ENCODE data around the gene SHH. TPM values are rescaled to one million over a fixed set of nuclear protein-coding genes. Genes with fewer than 3 reads are reported as not detected.
A peak's percentile ranks its signal among the peaks of the same experiment; 100 is the strongest.

SHH gene
- total and polyA plus RNA-seq, 2 of the 13 experiments (the other 11 are each of a cell fraction or from before 2014, with no cell fraction given), result 1.9 to 3.4 TPM

GRCh38 chr7:155800741-155801267 lies 11.5 kb downstream of the SHH start (continued):
- TF ChIP-seq, protein P1, sequence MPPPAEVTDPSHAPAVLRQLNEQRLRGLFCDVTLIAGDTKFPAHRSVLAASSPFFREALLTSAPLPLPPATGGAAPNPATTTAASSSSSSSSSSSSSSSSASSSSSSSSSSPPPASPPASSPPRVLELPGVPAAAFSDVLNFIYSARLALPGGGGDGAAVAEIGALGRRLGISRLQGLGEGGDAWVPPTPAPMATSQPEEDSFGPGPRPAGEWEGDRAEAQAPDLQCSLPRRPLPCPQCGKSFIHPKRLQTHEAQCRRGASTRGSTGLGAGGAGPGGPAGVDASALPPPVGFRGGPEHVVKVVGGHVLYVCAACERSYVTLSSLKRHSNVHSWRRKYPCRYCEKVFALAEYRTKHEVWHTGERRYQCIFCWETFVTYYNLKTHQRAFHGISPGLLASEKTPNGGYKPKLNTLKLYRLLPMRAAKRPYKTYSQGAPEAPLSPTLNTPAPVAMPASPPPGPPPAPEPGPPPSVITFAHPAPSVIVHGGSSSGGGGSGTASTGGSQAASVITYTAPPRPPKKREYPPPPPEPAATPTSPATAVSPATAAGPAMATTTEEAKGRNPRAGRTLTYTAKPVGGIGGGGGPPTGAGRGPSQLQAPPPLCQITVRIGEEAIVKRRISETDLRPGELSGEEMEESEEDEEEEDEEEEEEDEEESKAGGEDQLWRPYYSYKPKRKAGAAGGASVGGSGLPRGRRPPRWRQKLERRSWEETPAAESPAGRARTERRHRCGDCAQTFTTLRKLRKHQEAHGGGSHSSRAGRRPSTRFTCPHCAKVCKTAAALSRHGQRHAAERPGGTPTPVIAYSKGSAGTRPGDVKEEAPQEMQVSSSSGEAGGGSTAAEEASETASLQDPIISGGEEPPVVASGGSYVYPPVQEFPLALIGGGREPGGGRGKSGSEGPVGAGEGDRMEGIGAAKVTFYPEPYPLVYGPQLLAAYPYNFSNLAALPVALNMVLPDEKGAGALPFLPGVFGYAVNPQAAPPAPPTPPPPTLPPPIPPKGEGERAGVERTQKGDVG (CRISPR knock-in tag; IDR thresholded peaks at IDR 0.05; ENCODE audit: borderline replicate concordance), result peak; percentile 66; the same call in 1 of the 2 replicates
- TF ChIP-seq CHD4 (IDR thresholded peaks at IDR 0.05; ENCODE audit: borderline replicate concordance, low read length) (no peak), FOXA3 (CRISPR knock-in tag; IDR thresholded peaks at IDR 0.05) (peak; percentile 41; the same call in 1 of the 2 replicates), MED13 (CRISPR knock-in tag; IDR thresholded peaks at IDR 0.05) (no peak), CREBL2 (CRISPR knock-in tag; IDR thresholded peaks at IDR 0.05; ENCODE audit: borderline replicate concordance) (no peak), REL (CRISPR knock-in tag; conservative IDR thresholded peaks at IDR 0.05) (no peak), RARA (CRISPR knock-in tag; IDR thresholded peaks at IDR 0.05) (peak; percentile 44; the same call in 1 of the 2 replicates), MTA1 (CRISPR knock-in tag; IDR thresholded peaks at IDR 0.05; ENCODE audit: borderline replicate concordance) (peak; percentile 43; the same call in 1 of the 2 replicates), DNMT1 (CRISPR knock-in tag; IDR thresholded peaks at IDR 0.05) (no peak), ZNF232 (CRISPR knock-in tag; IDR thresholded peaks at IDR 0.05; ENCODE audit: borderline replicate concordance) (no peak), ZNF883 (CRISPR knock-in tag; IDR thresholded peaks at IDR 0.05; ENCODE audit: not compliant biosample characterization) (no peak), ZNF225 (CRISPR knock-in tag; IDR thresholded peaks at IDR 0.05) (no peak)
- TF ChIP-seq, protein P2, sequence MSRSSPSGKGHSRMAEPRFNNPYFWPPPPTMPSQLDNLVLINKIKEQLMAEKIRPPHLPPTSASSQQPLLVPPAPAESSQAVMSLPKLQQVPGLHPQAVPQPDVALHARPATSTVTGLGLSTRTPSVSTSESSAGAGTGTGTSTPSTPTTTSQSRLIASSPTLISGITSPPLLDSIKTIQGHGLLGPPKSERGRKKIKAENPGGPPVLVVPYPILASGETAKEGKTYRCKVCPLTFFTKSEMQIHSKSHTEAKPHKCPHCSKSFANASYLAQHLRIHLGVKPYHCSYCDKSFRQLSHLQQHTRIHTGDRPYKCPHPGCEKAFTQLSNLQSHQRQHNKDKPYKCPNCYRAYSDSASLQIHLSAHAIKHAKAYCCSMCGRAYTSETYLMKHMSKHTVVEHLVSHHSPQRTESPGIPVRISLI (CRISPR knock-in tag; IDR thresholded peaks at IDR 0.05; ENCODE audit: borderline replicate concordance), result no peak
- TF ChIP-seq, protein P3, sequence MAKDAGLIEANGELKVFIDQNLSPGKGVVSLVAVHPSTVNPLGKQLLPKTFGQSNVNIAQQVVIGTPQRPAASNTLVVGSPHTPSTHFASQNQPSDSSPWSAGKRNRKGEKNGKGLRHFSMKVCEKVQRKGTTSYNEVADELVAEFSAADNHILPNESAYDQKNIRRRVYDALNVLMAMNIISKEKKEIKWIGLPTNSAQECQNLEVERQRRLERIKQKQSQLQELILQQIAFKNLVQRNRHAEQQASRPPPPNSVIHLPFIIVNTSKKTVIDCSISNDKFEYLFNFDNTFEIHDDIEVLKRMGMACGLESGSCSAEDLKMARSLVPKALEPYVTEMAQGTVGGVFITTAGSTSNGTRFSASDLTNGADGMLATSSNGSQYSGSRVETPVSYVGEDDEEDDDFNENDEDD (CRISPR knock-in tag; IDR thresholded peaks at IDR 0.05; ENCODE audit: borderline replicate concordance), result peak; percentile 69; the same call in 1 of the 2 replicates
- TF ChIP-seq, protein P4, sequence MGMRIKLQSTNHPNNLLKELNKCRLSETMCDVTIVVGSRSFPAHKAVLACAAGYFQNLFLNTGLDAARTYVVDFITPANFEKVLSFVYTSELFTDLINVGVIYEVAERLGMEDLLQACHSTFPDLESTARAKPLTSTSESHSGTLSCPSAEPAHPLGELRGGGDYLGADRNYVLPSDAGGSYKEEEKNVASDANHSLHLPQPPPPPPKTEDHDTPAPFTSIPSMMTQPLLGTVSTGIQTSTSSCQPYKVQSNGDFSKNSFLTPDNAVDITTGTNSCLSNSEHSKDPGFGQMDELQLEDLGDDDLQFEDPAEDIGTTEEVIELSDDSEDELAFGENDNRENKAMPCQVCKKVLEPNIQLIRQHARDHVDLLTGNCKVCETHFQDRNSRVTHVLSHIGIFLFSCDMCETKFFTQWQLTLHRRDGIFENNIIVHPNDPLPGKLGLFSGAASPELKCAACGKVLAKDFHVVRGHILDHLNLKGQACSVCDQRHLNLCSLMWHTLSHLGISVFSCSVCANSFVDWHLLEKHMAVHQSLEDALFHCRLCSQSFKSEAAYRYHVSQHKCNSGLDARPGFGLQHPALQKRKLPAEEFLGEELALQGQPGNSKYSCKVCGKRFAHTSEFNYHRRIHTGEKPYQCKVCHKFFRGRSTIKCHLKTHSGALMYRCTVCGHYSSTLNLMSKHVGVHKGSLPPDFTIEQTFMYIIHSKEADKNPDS (CRISPR knock-in tag; IDR thresholded peaks at IDR 0.05), result no peak
- TF ChIP-seq, protein P5, sequence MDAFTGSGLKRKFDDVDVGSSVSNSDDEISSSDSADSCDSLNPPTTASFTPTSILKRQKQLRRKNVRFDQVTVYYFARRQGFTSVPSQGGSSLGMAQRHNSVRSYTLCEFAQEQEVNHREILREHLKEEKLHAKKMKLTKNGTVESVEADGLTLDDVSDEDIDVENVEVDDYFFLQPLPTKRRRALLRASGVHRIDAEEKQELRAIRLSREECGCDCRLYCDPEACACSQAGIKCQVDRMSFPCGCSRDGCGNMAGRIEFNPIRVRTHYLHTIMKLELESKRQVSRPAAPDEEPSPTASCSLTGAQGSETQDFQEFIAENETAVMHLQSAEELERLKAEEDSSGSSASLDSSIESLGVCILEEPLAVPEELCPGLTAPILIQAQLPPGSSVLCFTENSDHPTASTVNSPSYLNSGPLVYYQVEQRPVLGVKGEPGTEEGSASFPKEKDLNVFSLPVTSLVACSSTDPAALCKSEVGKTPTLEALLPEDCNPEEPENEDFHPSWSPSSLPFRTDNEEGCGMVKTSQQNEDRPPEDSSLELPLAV (CRISPR knock-in tag; conservative IDR thresholded peaks at IDR 0.05; ENCODE audit: low read depth), result no peak

Data from HepG2 (cell line).